Measurements from ENCODE around the gene SLC39A5. TPM values are rescaled to one million over a fixed set of nuclear protein-coding genes. Genes with fewer than 3 reads are reported as not detected.

The SLC39A5 gene
- total RNA-seq, 3 donors from 2014 or later (not counting 1 experiment from before 2014, with no cell fraction given) = 0.70 to 1.4 (median 0.71) TPM

DNA sequence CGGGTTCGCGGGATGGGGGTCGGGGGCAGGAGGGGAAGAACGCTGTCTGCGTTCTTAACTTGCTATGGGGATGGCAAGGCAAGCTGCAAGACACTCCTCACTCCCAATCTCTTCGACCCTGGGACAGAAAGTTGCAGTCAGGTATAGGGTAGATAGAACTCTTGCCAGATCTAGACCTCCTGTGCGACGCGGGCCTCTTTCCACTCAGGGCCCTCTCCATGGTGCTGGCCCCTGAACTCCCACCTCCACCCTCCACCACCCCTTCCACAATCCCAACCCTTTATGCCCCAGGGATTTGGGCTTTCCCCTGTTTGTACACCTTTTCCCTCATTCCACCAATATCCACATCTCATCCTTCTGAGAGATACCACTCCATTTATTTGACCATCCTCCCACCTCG, 4.9 kb upstream of the SLC39A5 start:
- intact Hi-C loops (cut with micrococcal nuclease) = loop anchor here (5.0 to 10.0 kb wide), 3 partner anchors 32 to 253 kb away; partner anchors contain the start of genes ANKRD52, RAB5B and RPS26
- Histone ChIP-seq H3K27ac (ENCODE audit: low read length) (peak overlapping the region; percentile 70), H3K27me3 (ENCODE audit: control insufficient read depth, insufficient read depth, low read length) (no peaks in the 10 kb centered on the region), H3K4me1 (ENCODE audit: control insufficient read depth, insufficient read depth, low read length) (peaks cover 46% of the 10 kb centered on the region), H3K36me3 (ENCODE audit: control insufficient read depth, insufficient read depth, low read length) (peaks cover 2% of the 10 kb centered on the region), H3K4me3 (ENCODE audit: low read length) (peak overlapping the region; percentile 56), H3K9me3 (ENCODE audit: control insufficient read depth, insufficient read depth, low read length) (no peaks in the 10 kb centered on the region)
- peak overlapping the region; percentile 100 for H3K27ac Mint-ChIP-seq
- no peaks in the 10 kb centered on the region for H3K9me3 Mint-ChIP-seq
- H3K4me3 Mint-ChIP-seq = peak overlapping the region; percentile 92
- DNase-seq = peak in 1 of 2 donors; percentile 31
- 87% methylated on average over 10 of the region's 11 CpGs for WGBS (ENCODE audit: insufficient coverage)
- no peaks in the 10 kb centered on the region for H3K27me3 Mint-ChIP-seq (ENCODE audit: low read depth in 2 of 2)
- peaks cover 48 to 53% of the 10 kb centered on the region in 2 donors for H3K4me1 Mint-ChIP-seq
- no peak for ATAC-seq
- no peaks in the 10 kb centered on the region for H3K36me3 Mint-ChIP-seq
- no peak for TF ChIP-seq CTCF (IDR thresholded peaks at IDR 0.05)

GRCh38 chr12:56229082-56229481, 769 bp upstream of the SLC39A5 start:
- Mint-ChIP-seq H3K27me3 (ENCODE audit: low read depth in 2 of 2) (no peaks in the 10 kb centered on the region), H3K4me1 (peaks cover 16 to 20% of the 10 kb centered on the region in 2 donors), H3K4me3 (no peak overlapping the region), H3K27ac (no peak overlapping the region), H3K36me3 (no peaks in the 10 kb centered on the region), H3K9me3 (no peaks in the 10 kb centered on the region)
- WGBS (ENCODE audit: insufficient coverage) = 89% methylated on average over 3 of the region's 7 CpGs
- no peaks in the 10 kb centered on the region for H3K27me3 ChIP-seq (ENCODE audit: control insufficient read depth, insufficient read depth, low read length)
- H3K4me3 ChIP-seq (ENCODE audit: low read length) = no peak overlapping the region
- no peak for DNase-seq
- no peak overlapping the region for H3K27ac ChIP-seq (ENCODE audit: low read length)
- intact Hi-C loops (cut with micrococcal nuclease) = loop anchor here (10.0 kb wide), 1 partner anchor 184 kb away; the partner anchor contains the start of gene RPS26
- H3K9me3 ChIP-seq (ENCODE audit: control insufficient read depth, insufficient read depth, low read length) = no peaks in the 10 kb centered on the region
- no peak for TF ChIP-seq CTCF (IDR thresholded peaks at IDR 0.05)
- no peak for ATAC-seq
- H3K36me3 ChIP-seq (ENCODE audit: control insufficient read depth, insufficient read depth, low read length) = peaks cover 2% of the 10 kb centered on the region
- peaks cover 8% of the 10 kb centered on the region for H3K4me1 ChIP-seq (ENCODE audit: control insufficient read depth, insufficient read depth, low read length)

GRCh38 chr12:56230432-56231183, 757 bp downstream of the SLC39A5 start:
- Histone ChIP-seq H3K27me3 (ENCODE audit: control insufficient read depth, insufficient read depth, low read length) (no peaks in the 10 kb centered on the region), H3K4me3 (ENCODE audit: low read length) (no peak overlapping the region), H3K4me1 (ENCODE audit: control insufficient read depth, insufficient read depth, low read length) (no peaks in the 10 kb centered on the region), H3K27ac (ENCODE audit: low read length) (no peak overlapping the region), H3K9me3 (ENCODE audit: control insufficient read depth, insufficient read depth, low read length) (no peaks in the 10 kb centered on the region), H3K36me3 (ENCODE audit: control insufficient read depth, insufficient read depth, low read length) (peaks cover 2% of the 10 kb centered on the region)
- Mint-ChIP-seq H3K9me3 (no peaks in the 10 kb centered on the region), H3K36me3 (no peaks in the 10 kb centered on the region), H3K4me3 (no peak overlapping the region), H3K4me1 (peaks cover 5 to 7% of the 10 kb centered on the region in 2 donors), H3K27me3 (ENCODE audit: low read depth in 2 of 2) (no peaks in the 10 kb centered on the region), H3K27ac (no peak overlapping the region)
- TF ChIP-seq CTCF (IDR thresholded peaks at IDR 0.05) = no peak
- ATAC-seq = no peak
- DNase-seq = no peak
- intact Hi-C loops (cut with micrococcal nuclease) = no loop called here
- 93% methylated on average over 8 of the region's 8 CpGs for WGBS (ENCODE audit: insufficient coverage)
